ENCODE results near the gene DOHH. TPM values are rescaled to one million over a fixed set of nuclear protein-coding genes. Genes with fewer than 3 reads are reported as not detected.
"Not testable (repeated sequence)": the region's sequence is repeated elsewhere in the genome, so short reads cannot be mapped to it uniquely, and the experiment has no call there.

DOHH gene
- total and polyA plus RNA-seq, 2 donors, result 8.5 to 8.8 TPM

GRCh38 chr19:3530389-3530788, 29.9 kb upstream of the DOHH start:
- DNase-seq (ENCODE audit: low read depth in 6 of 9, low spot score in 9 of 9), result no peak
- Histone ChIP-seq H3K4me1 (ENCODE audit: control insufficient read depth in 2 of 2, insufficient read depth in 2 of 2, low read length in 2 of 2) (no peaks in the 10 kb centered on the region), H3K4me3 (ENCODE audit: low read length in 2 of 2) (no peak overlapping the region), H3K27me3 (ENCODE audit: control insufficient read depth in 2 of 2, insufficient read depth in 1 of 2, low read length in 1 of 2) (no peaks in the 10 kb centered on the region), H3K9me3 (ENCODE audit: control insufficient read depth in 2 of 2, insufficient read depth in 1 of 2, low read length in 1 of 2) (no peaks in the 10 kb centered on the region), H3K27ac (ENCODE audit: low read depth in 1 of 2, low read length in 1 of 2) (no peak overlapping the region), H3K36me3 (ENCODE audit: control insufficient read depth in 2 of 2, insufficient read depth in 2 of 2, low read length in 1 of 2) (peaks cover 76 to 84% of the 10 kb centered on the region in 2 donors)
- 98% methylated on average over 12 of the region's 12 CpGs for WGBS

DNA sequence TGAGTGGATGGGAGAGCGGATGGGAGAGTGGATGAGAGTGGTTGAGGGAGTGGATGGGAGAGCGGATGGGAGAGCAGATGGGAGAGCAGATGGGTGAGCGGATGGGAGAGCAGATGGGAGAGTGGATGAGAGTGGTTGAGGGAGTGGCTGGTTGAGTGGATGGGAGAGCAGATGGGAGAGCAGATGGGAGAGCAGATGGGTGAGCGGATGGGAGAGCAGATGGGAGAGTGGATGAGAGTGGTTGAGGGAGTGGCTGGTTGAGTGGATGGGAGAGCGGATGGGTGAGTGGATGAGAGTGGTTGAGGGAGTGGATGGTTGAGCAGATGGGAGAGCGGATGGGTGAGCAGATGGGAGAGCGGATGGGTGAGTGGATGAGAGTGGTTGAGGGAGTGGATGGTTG, 28.8 kb upstream of the DOHH start:
- not testable (repeated sequence) for H3K4me3 ChIP-seq (ENCODE audit: low read length in 2 of 2); H3K27me3 ChIP-seq (ENCODE audit: control insufficient read depth in 2 of 2, insufficient read depth in 1 of 2, low read length in 1 of 2); DNase-seq (ENCODE audit: low read depth in 6 of 9, low spot score in 9 of 9); H3K9me3 ChIP-seq (ENCODE audit: control insufficient read depth in 2 of 2, insufficient read depth in 1 of 2, low read length in 1 of 2); H3K4me1 ChIP-seq (ENCODE audit: control insufficient read depth in 2 of 2, insufficient read depth in 2 of 2, low read length in 2 of 2); H3K27ac ChIP-seq (ENCODE audit: low read depth in 1 of 2, low read length in 1 of 2)
- WGBS, result 97% methylated on average over 7 of the region's 7 CpGs
- peaks cover 75 to 83% of the 10 kb centered on the region in 2 donors for H3K36me3 ChIP-seq (ENCODE audit: control insufficient read depth in 2 of 2, insufficient read depth in 2 of 2, low read length in 1 of 2)

DNA sequence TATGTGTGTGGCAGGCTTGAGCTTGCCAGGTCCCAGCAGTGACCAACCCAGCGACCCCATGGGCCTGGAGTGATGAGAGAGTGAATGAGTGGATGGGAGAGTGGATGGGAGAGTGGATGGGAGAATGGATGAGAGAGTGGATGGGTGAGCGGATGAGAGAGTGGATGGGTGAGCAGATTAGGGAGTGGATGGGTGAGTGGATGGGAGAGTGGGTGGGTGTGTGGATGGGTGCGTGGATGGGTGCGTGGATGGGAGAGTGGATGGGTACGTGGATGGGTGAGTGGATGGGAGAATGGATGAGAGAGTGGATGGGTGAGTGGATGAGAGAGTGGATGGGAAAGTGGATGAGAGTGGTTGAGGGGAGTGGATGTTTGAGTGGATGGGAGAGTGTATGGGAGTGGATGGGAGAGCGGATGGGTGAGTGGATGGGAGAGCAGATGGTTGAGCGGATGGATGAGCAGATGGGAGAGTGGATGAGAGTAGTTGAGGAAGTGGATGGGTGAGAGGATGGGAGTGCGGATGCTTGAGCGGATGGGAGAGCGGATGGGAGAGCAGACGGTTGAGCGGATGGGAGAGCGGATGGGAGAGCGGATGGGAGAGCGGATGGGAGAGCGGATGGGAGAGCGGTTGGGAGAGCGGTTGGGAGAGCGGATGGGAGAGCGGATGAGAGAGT, 28.2 kb upstream of the DOHH start:
- peaks cover 77 to 83% of the 10 kb centered on the region in 2 donors for H3K36me3 ChIP-seq (ENCODE audit: control insufficient read depth in 2 of 2, insufficient read depth in 2 of 2, low read length in 1 of 2)
- no peaks in the 10 kb centered on the region for H3K9me3 ChIP-seq (ENCODE audit: control insufficient read depth in 2 of 2, insufficient read depth in 1 of 2, low read length in 1 of 2)
- no peaks in the 10 kb centered on the region for H3K27me3 ChIP-seq (ENCODE audit: control insufficient read depth in 2 of 2, insufficient read depth in 1 of 2, low read length in 1 of 2)
- H3K4me3 ChIP-seq (ENCODE audit: low read length in 2 of 2), result no peak overlapping the region
- WGBS, result 98% methylated on average over 20 of the region's 20 CpGs
- no peak for DNase-seq (ENCODE audit: low read depth in 6 of 9, low spot score in 9 of 9)
- H3K27ac ChIP-seq (ENCODE audit: low read depth in 1 of 2, low read length in 1 of 2), result no peak overlapping the region
- no peaks in the 10 kb centered on the region for H3K4me1 ChIP-seq (ENCODE audit: control insufficient read depth in 2 of 2, insufficient read depth in 2 of 2, low read length in 2 of 2)

- peaks cover 77 to 83% of the 10 kb centered on the region in 2 donors for H3K36me3 ChIP-seq (ENCODE audit: control insufficient read depth in 2 of 2, insufficient read depth in 2 of 2, low read length in 1 of 2)
- DNase-seq (ENCODE audit: low read depth in 6 of 9, low spot score in 9 of 9), result no peak
- no peak overlapping the region for H3K4me3 ChIP-seq (ENCODE audit: low read length in 2 of 2)
- no peak overlapping the region for H3K27ac ChIP-seq (ENCODE audit: low read depth in 1 of 2, low read length in 1 of 2)
- no peaks in the 10 kb centered on the region for H3K27me3 ChIP-seq (ENCODE audit: control insufficient read depth in 2 of 2, insufficient read depth in 1 of 2, low read length in 1 of 2)
- H3K9me3 ChIP-seq (ENCODE audit: control insufficient read depth in 2 of 2, insufficient read depth in 1 of 2, low read length in 1 of 2), result no peaks in the 10 kb centered on the region
- over 99% methylated on average over 14 of the region's 14 CpGs for WGBS
- no peaks in the 10 kb centered on the region for H3K4me1 ChIP-seq (ENCODE audit: control insufficient read depth in 2 of 2, insufficient read depth in 2 of 2, low read length in 2 of 2)
These were observed 27.6 kb upstream of the DOHH start for GRCh38 chr19:3528080-3528479.

DNA sequence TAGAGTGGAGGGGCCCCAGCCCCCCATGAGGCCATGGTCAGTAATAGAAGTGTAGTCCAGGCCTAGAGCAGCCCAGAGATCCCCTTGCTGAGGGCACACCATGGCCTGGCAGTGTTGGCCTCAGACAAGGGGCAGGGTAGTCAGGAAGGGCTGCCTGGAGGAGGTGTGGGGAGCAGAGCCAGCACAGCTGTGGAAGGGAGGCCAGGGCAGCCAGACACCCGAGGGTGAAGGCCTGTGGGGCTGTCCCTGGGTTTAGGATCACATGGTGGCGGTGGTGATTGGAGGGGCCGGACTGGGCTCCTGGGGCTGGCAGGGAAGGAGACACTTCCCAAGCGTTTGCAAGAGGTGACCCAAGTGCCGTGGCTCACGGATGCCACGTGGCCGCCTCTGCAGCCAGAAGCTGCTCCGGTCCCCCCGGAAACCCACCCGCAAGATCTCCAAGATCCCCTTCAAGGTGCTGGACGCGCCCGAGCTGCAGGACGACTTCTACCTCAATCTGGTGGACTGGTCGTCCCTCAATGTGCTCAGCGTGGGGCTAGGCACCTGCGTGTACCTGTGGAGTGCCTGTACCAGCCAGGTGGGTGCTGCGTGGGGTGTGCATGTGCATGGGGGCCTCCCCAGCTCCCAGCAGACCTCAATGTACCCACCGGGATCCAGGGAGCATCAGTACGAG, 26.9 kb upstream of the DOHH start:
- no peaks in the 10 kb centered on the region for H3K9me3 ChIP-seq (ENCODE audit: control insufficient read depth in 2 of 2, insufficient read depth in 1 of 2, low read length in 1 of 2)
- H3K4me1 ChIP-seq (ENCODE audit: control insufficient read depth in 2 of 2, insufficient read depth in 2 of 2, low read length in 2 of 2), result no peaks in the 10 kb centered on the region
- no peak for DNase-seq (ENCODE audit: low read depth in 6 of 9, low spot score in 9 of 9)
- H3K27ac ChIP-seq (ENCODE audit: low read depth in 1 of 2, low read length in 1 of 2), result no peak overlapping the region
- no peak overlapping the region for H3K4me3 ChIP-seq (ENCODE audit: low read length in 2 of 2)
- H3K36me3 ChIP-seq (ENCODE audit: control insufficient read depth in 2 of 2, insufficient read depth in 2 of 2, low read length in 1 of 2), result peaks cover 75 to 83% of the 10 kb centered on the region in 2 donors
- over 99% methylated on average over 21 of the region's 21 CpGs for WGBS
- no peaks in the 10 kb centered on the region for H3K27me3 ChIP-seq (ENCODE audit: control insufficient read depth in 2 of 2, insufficient read depth in 1 of 2, low read length in 1 of 2)

- no peak for DNase-seq (ENCODE audit: low read depth in 6 of 9, low spot score in 9 of 9)
- Histone ChIP-seq H3K9me3 (ENCODE audit: control insufficient read depth in 2 of 2, insufficient read depth in 1 of 2, low read length in 1 of 2) (no peaks in the 10 kb centered on the region), H3K4me1 (ENCODE audit: control insufficient read depth in 2 of 2, insufficient read depth in 2 of 2, low read length in 2 of 2) (no peaks in the 10 kb centered on the region), H3K4me3 (ENCODE audit: low read length in 2 of 2) (no peak overlapping the region), H3K27me3 (ENCODE audit: control insufficient read depth in 2 of 2, insufficient read depth in 1 of 2, low read length in 1 of 2) (no peaks in the 10 kb centered on the region), H3K27ac (ENCODE audit: low read depth in 1 of 2, low read length in 1 of 2) (no peak overlapping the region), H3K36me3 (ENCODE audit: control insufficient read depth in 2 of 2, insufficient read depth in 2 of 2, low read length in 1 of 2) (peaks cover 68 to 83% of the 10 kb centered on the region in 2 donors)
- 98% methylated on average over 28 of the region's 28 CpGs for WGBS
These were observed 26.2 kb upstream of the DOHH start for GRCh38 chr19:3526507-3527237.

- H3K9me3 ChIP-seq (ENCODE audit: control insufficient read depth in 2 of 2, insufficient read depth in 1 of 2, low read length in 1 of 2), result no peaks in the 10 kb centered on the region
- no peaks in the 10 kb centered on the region for H3K27me3 ChIP-seq (ENCODE audit: control insufficient read depth in 2 of 2, insufficient read depth in 1 of 2, low read length in 1 of 2)
- no peak overlapping the region for H3K4me3 ChIP-seq (ENCODE audit: low read length in 2 of 2)
- WGBS, result 97% methylated on average over 20 of the region's 20 CpGs
- no peak overlapping the region for H3K27ac ChIP-seq (ENCODE audit: low read depth in 1 of 2, low read length in 1 of 2)
- no peaks in the 10 kb centered on the region for H3K4me1 ChIP-seq (ENCODE audit: control insufficient read depth in 2 of 2, insufficient read depth in 2 of 2, low read length in 2 of 2)
- H3K36me3 ChIP-seq (ENCODE audit: control insufficient read depth in 2 of 2, insufficient read depth in 2 of 2, low read length in 1 of 2), result peaks cover 57 to 80% of the 10 kb centered on the region in 2 donors
- DNase-seq (ENCODE audit: low read depth in 6 of 9, low spot score in 9 of 9), result no peak
These were observed 24.5 kb upstream of the DOHH start for GRCh38 chr19:3524904-3525451.

GRCh38 chr19:3524078-3524842, 23.8 kb upstream of the DOHH start:
- Histone ChIP-seq H3K9me3 (ENCODE audit: control insufficient read depth in 2 of 2, insufficient read depth in 1 of 2, low read length in 1 of 2) (no peaks in the 10 kb centered on the region), H3K4me1 (ENCODE audit: control insufficient read depth in 2 of 2, insufficient read depth in 2 of 2, low read length in 2 of 2) (no peaks in the 10 kb centered on the region), H3K36me3 (ENCODE audit: control insufficient read depth in 2 of 2, insufficient read depth in 2 of 2, low read length in 1 of 2) (peaks cover 64 to 84% of the 10 kb centered on the region in 2 donors), H3K4me3 (ENCODE audit: low read length in 2 of 2) (no peak overlapping the region), H3K27me3 (ENCODE audit: control insufficient read depth in 2 of 2, insufficient read depth in 1 of 2, low read length in 1 of 2) (no peaks in the 10 kb centered on the region), H3K27ac (ENCODE audit: low read depth in 1 of 2, low read length in 1 of 2) (no peak overlapping the region)
- WGBS, result 99% methylated on average over 33 of the region's 33 CpGs
- DNase-seq (ENCODE audit: low read depth in 6 of 9, low spot score in 9 of 9), result no peak

Data from thymus (tissue), 11 donors.